NCI-H1092 (cell line): ENCODE data around the gene ZNF341.

Source experiments
- DNase-seq: peaks from one replicate; lab custom pipeline; 2025; lab: John Stamatoyannopoulos, UW

ZNF341 gene

DNA sequence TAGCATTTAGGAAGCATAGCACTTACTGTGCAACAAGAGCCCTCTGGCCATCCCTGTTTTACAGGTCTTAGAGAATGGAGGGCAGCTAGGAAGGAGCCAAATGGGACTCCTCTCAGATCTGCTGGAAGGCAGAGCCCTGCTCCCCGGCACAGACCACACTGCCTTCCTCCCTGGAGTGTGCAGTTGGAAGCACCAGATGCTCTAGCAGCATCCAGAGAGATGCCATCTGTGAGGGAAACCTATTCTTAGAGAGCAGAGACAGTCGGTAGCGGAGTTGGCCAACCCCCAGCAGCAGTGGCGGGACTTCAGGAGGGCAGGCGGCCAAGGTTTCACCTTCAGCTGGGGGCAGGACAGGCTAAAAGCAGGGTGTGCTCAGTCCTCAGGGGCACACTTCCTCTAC lies 28.9 kb upstream of the ZNF341 start:
- peak; percentile 42 for DNase-seq

DNA sequence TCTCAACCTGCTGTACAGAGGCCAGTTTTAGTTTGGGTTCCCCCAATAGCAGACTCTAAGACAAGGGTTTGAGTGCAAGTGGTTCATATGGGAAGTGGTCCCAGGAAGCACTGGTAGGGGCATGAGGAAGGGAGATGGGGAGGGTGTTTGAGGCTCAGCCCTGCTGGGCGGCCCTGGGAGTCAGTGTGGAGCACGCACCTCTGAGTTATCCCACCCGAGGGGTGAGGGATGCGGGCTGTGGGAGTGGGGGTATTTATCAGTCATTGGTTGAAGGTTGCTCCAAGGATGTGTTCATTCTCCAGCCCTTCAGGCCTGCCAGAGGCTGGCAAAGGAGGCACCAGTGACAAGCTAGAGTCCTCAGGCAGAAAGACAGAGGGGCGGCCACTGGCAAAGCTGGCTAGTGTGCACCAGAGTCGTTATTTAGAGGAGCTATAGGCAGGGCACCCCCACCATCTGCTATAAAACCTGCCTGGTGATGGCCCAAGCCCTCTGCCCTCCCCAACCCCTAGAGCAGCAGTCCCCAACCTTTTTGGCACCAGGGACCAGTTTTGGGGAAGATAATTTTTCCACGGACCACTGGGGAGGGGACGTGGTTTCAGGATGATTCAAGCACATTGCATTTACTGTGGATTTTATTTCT lies 28.2 kb upstream of the ZNF341 start:
- no peak for DNase-seq

DNA sequence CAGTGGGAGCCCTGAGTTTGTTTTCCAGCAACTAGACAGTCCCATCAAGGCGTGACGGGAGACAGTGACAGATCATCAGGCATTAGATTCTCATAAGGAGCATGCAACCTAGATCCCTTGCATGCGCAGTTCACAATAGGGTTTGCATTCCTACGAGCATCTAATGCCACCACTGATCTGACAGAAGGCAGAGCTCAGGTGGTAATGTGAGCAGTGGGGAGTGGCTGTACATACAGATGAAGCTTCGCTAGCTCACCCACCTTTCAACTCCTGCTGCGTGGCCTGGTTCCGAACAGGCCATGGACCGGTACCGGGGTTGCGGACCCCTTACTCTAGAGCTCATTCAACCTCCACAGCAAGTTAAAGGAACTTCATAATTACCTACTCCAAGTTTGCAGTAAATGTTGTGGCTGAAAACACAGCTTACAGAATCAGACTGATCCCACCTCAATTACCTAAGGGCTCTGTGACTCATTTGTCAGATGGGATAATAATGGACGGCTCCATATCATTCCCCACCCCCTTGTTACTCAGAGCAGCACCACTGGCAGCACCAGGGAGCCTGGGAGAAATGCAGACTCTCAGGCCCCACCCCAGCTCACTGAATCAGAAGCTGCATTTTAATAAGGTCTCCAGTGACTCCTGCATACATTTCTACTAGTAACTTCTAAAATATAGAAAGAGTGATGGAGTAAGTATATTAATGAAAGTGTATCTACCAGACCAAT lies 27.4 kb upstream of the ZNF341 start:
- no peak for DNase-seq

DNA sequence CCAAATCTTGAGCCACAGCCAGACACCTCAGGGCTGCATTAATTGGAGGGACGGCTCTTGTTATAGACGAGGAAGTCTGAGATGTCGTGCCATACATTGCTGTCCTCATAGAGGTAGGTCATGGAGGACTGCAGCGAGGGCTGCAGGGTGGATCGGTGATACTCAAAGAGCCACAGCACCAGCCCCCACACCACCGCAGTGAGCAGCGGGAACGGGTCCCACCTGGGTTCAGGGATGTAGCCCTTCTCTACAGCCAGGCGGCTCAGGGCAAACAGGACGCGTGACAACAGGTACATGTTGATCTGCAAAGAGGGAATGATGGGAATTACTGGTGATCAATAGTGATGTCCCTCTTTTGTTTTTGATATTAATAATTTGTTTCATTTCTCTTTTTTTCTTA lies 24.1 kb upstream of the ZNF341 start:
- no peak for DNase-seq

DNA sequence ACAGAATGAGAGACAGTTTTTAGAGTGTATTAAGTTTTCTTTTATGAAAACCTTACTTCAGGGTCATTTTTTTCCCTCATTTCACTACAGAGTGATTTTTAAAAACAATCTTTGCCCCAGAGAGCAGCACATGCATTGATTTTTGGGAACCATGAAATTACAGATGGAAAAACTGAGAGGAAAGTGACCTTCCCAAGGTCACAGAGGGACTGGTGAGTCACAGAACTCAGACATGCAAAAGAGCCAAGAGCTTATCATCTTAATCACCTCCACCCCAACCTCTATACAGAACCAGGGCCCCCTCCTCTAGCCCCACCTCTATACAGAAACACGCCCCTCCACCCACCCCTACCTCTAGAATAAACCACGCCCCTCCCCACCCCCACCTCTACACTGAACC lies 22.4 kb upstream of the ZNF341 start:
- no peak for DNase-seq

DNA sequence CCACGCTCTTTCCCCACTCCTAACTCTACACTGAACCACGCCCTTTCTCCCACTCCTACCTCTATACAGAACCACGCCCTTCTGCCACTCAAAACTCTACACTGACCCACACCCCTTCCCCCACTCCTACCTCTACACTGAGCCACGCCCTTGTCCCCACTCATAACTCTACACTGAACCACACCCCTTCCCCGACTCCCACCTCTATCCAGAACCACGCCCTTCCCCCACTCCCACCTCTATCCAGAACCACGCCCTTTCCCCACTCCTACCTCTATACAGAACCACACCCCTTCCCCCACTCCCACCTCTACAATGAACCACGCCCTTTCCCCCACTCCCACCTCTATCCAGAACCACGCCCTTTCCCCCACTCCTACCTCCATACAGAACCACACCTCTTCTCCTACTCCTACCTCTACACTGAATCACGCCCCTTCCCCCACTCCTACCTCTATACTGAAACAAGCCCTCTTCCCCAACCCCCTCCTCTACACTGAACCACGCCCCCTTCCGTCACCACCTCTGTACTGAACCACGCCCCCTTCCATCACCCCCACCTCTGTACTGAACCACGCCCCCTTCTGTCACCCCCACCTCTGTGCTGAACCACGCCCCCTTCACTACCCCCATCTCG lies 21.8 kb upstream of the ZNF341 start:
- no peak for DNase-seq

DNA sequence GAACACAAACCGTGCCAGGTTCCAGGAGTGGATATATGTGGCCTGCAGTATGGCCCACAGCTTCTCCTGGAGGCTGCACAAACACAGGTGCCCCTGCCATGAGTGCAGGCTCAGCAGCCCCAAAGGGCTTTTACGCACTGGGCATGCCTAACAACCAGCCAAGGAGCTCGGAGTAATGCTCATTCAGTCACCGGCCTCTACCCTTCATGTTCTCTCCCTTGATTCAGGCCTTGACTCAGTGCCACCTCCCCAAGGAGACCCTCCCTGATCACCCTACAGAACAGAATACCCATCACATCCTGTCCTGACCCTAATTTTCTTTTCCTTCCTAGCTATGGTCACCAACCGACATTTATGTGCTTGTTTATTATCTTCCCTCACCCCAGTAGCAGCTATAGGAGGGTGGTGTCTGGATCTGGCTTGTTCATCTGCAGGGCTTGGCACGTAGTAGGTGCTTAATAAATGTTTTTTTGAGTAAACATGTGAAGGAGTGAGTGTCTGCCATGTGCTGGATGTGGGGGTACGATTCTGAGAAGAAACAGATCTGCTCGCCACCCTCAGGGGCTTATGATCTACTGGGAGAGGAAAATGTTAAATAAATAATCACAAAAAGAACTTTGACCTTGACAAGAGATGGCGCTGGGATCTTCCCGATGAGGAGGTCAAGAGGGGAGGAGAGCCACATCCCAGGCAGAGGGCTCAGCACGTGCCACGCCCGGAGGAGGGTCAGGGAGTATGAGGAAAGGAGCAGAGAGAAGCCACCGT lies 20.9 kb upstream of the ZNF341 start:
- no peak for DNase-seq

DNA sequence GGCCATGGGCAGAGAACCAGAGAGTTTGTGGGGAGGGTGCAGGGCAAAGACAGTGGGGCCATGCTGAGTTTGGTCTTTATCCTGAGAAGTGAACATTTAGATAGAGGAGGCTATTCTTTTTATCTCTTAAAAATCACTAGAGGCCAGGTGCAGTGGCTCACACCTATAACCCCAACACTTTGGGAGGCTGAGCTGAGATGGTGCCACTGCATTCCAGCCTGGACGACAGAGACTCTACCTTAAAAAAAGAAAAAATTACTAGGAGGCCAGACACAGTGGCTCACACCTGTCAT lies 20.4 kb upstream of the ZNF341 start:
- DNase-seq: no peak

DNA sequence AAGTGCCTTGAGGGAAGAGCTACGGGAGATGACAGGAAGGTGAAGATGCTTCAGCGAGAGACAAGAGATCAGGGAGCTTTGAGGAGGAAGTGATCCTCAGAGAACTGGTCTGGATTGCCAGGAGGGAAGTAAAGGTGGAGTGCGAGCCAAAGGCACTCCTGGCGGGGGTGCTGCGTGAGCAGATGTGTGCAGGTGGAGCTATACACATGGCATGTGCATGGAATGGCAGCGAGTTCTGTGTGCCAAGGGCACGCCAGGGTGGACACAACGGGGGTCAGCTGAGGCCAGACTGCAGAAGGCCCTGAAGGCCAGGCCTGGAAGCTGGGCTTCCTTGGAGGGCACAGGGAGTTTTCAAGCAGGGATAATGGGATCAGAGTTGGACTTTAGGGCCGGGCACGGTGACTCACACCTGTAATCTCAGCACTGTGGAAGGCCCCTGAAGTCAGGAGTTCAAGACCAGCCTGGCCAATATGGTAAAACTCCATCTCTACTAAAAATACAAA lies 17.9 kb upstream of the ZNF341 start:
- no peak for DNase-seq

DNA sequence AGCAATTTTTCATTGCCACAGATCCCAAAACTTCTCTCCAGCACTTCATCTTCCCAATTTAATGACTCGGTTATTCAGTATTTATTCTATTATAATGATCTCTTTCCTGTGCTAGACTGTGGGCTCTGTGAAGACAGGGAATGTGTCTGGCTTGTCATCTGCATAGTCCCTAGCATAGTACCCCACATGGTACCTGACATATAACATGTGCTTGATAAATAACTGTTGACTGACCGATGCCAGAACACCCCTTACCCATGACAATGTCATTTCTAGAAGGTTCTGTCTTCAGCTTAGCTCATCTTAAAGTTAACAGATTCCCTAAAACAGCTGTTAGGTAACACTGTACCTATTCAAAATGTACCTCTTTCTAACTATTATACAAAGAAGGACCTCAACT lies 15.3 kb upstream of the ZNF341 start:
- DNase-seq: no peak

DNA sequence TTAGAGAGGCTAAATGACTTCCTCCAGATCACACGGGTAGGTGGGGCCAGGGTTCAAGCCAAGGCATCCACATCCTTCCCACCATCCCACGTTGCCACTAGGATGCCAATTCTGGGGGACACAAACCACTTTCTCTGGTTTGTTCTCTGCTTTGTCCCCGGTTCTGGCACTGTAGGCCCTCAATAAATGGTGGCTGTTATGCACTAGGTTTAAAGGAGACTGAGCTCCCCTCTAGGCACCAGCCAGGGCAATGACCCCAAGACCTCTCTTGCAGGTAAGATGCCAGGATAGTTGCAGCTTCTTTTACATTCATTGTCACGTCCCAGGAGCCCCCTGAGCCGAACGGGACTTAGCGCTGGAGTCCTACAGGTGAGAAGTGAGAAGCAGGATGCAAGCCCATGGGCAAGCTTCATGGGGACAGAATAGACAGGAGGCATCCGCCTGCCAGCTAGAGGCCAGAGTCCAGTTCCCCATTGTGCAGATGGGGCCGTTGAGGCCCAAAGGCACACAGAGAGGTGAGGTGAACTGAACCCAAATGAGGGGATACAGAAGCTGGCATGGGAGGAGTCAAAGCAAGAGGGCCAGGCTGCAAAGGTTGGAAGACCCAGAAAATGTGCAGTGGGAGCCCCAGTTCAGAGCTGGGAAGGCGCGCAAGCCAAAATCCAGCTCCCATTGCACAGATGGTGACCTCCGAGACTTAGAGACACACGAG lies 12.4 kb upstream of the ZNF341 start:
- DNase-seq: no peak

DNA sequence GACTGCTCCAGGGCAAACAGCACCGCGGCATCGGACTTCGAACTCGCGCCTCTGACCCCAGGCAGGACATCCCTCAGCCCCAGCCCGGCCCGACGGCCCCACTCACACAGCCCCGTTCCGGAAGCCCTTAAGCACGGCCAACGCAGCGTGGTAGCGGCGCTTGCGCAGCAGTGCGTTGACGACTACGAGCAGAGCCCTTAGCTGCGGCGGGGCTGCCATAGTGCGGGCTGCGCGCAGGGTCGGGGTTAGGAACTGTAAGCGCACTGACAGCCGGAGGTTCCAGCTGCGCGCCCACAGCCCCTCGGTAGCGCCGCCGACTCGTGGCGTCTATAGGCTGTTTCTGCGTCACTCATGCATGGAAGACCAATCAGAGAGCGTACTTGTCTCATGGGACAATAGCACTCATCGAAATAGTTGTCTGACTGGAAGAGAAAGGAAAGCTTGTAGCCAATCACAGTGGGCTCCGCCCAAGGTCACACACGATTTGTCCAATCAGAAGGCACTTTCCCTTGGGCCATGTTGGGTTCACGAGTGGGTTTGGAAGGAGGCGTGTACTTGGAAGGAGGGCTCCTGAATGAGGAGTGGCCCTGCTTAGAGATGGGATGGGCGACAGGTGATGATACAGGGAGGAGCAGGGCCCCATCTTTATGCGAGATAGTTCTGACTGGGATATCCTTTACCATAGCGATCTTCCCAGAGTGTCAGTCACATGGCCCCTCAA lies 11.6 kb upstream of the ZNF341 start, which contains the start of gene PXMP4:
TSS of gene PXMP4 (minus strand) at position 322 of the 721 bp plus-strand sequence. CDS start at position 219, 103 bp downstream.
- peak; percentile 98 for DNase-seq

DNA sequence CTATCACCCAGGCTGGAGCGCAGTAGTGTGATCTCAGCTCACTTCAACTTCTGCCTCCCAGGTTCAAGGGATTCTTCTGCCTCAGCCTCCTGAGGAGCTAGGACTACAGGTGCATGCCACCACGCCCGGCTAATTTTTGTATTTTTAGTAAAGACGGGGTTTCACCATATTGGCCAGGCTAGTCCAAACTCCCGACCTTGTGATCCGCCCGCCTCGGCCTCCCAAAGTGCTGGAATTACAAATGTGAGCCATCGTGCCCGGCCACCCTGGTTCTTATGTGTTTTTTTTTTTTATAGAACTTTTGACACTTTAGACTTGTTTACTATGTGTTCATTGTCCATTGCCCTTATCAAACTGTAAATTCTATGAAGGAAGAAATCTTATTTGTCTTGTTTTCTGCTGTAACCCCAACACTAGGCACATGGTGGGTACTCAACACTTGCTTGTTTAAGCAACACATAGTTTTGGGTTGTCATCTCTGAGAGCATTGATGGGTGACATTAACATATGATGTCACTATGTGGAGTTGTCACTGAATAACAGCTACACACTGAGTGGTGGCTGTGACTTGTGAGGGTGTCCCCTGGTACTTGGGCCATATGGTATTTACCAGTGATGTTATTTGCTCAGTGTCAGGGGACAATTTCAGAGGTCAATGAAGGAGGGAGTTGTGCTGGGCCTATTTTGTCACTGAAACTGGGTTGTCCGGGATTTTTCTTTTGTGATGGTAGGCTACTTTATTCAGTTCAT lies 10.2 kb upstream of the ZNF341 start:
- DNase-seq: no peak

DNA sequence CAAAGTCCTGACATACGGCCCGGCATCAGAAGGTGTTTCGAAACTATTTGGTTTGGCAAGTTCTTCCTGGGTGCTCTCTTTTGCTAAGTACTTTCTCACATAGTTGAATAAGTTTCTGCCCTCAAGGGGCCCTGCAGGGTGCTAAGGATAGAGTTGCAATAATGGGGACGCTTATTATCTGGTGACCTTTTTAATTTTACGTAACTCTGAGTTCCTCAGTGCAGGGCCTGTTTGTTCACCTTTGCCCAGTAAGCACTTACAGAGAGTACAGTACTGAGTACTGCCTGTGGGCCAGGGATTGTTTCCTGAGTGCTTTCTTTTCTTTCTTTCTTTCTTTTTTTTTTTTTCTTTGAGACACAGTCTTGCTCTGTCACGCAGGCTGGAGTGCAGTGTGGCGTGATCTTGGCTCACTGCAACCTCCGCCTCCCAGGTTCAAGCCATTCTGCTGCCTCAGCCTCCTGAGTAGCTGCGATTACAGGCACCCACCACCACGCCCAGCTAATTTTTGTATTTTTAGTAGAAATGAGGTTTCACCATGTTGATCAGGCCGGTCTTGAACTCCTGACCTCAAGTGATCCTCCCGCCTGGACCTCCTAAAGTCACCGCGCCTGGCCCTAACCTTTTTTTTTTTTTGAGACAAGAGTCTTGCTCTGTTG lies 7.2 kb upstream of the ZNF341 start:
- no peak for DNase-seq

DNA sequence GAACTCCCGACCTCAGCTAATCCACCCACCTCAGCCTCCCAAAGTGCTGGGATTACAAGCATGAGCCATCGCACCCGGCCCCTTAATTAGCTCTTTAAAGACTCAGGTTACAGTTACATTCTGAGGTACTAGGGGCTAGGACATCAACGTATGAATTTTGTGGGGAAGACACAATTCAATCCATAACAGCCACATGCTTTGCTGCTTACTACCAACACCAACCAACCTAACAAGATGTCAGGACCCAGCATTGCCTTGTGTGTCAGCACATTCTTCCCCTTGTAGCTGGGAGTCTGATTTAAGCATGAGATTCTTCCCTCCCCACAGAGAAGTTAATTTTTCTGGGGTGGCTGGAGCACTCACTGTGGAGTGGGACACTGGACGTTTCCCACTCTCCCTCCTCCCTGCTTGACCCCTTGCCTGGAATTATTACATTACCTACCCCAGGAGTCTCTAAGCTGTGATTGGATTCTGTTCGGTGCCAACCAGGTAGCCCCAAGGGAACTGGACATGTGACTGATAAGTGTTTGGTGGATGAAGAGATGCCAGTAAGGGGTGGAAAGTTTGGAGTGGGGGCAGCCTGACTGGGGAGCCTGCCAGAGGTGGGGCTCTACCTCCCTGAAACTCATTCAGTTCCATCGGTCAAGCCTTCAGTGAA lies 6.1 kb upstream of the ZNF341 start:
- DNase-seq: no peak

DNA sequence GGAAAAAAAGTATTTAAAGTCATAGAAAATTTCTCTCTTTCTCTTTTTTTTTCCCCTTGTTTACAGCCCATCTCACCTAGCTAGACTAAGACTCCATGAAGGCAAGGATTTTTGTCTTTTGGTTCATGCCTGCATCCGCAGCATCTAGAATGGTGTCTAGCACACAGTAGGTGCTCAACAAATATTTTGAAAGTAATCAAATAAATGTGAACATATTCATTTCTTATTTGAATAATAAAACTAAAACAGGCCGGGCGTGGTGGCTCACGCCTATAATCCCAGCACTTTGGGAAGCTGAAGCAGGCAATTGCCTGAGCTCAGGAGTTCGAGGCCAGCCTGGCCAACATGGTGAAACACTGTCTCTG lies 4.7 kb upstream of the ZNF341 start:
- no peak for DNase-seq

DNA sequence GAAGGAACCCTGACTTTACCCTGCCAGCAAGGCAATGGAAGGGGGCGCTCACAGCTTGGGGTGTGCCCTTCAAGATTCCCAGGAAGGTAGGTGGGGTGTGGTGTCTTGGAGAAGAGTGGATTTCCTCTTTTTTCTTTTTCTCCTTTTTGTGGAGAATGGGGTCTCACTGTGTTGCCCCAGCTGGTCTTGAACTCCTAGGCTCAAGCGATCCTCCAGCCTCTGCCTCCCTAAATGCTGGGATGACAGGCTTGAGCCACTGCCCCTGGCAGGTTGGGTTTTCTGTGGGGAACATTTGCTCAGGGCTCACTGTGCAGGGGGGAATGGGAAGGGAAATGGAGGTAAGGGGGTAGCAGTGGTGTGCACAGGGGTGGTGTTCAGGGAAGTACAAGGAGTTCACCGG lies 4.0 kb upstream of the ZNF341 start:
- DNase-seq: no peak

DNA sequence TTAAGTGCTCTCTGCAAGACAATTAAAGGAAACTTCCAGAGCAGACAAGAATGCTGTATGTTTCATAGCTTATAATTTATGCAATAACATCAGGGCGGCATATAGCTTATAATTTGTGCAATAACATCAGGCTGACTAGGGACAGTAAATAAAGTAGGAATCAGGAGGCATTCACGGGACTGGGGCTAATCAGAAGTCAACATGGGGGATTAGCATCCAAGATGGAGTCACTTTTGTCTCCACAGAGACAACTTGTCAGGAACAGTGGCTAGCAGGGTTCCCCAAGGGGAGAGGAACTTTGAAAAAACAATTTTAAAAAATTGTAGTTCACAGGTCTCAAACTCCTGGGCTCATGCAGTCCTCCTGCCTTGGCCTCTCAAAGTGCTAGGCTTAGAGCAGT lies 3.3 kb upstream of the ZNF341 start:
- DNase-seq: no peak

DNA sequence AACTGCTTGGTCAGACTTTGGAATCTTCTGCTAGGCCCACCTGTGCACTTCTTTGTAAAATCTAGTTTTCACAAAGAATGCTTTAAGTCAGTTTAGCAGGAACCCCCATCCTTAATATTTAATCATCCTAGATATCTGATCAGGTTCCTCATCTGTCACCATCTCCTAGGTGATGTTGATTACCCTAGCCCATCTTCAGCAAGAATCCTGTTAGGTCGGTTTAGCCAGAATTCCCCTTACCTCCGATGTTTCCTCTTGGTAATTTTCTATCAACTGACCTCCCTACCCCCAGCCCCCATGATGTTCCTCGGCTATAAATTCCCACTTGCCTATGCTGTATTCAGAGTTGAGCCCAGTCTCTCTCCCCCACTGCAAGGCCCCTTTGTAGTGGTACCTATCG lies 2.7 kb upstream of the ZNF341 start:
- DNase-seq: no peak
